NCI-H774 (cell line): Measurements from ENCODE around the gene STRA6.

ENCODE experiments used
- DNase-seq: peaks from one replicate; lab custom pipeline; 2025; lab: John Stamatoyannopoulos, UW

The STRA6 gene

GRCh38 chr15:74207652-74208440, 5.3 kb upstream of the STRA6 start:
- no peak for DNase-seq

GRCh38 chr15:74206801-74207281, 4.3 kb upstream of the STRA6 start:
- no peak for DNase-seq

GRCh38 chr15:74205582-74205947, 3.0 kb upstream of the STRA6 start:
- no peak for DNase-seq

GRCh38 chr15:74203914-74204431, 1.4 kb upstream of the STRA6 start:
- DNase-seq, result no peak

GRCh38 chr15:74201710-74202420, 722 bp downstream of the STRA6 start:
- no peak for DNase-seq

GRCh38 chr15:74200871-74201419, 1.6 kb downstream of the STRA6 start:
- DNase-seq, result no peak

GRCh38 chr15:74200412-74200815, 2.2 kb downstream of the STRA6 start:
- no peak for DNase-seq

- DNase-seq, result no peak
Measured at GRCh38 chr15:74199297-74199652, 3.3 kb downstream of the STRA6 start.

- no peak for DNase-seq
Measured at GRCh38 chr15:74197176-74197965, 5.2 kb downstream of the STRA6 start.

GRCh38 chr15:74196175-74196574, 6.4 kb downstream of the STRA6 start:
- no peak for DNase-seq

GRCh38 chr15:74194572-74195559, 7.7 kb downstream of the STRA6 start:
- no peak for DNase-seq

- no peak for DNase-seq
Measured at GRCh38 chr15:74193905-74194304, 8.7 kb downstream of the STRA6 start.

GRCh38 chr15:74193299-74193718, 9.3 kb downstream of the STRA6 start:
- DNase-seq, result no peak

GRCh38 chr15:74192751-74193150, 9.8 kb downstream of the STRA6 start:
- no peak for DNase-seq

- DNase-seq, result no peak
Measured at GRCh38 chr15:74191798-74192197, 10.8 kb downstream of the STRA6 start.

GRCh38 chr15:74188216-74188615, 14.4 kb downstream of the STRA6 start:
- DNase-seq, result no peak

- DNase-seq, result no peak
Measured at GRCh38 chr15:74185710-74186348, 16.8 kb downstream of the STRA6 start.

GRCh38 chr15:74184582-74185091, 17.9 kb downstream of the STRA6 start:
- no peak for DNase-seq

GRCh38 chr15:74182131-74182530, 20.5 kb downstream of the STRA6 start:
- DNase-seq, result no peak
